Mucosa of descending colon (tissue), 3 donors: Measurements from ENCODE around the gene ATP13A4. TPM values are rescaled to one million over a fixed set of nuclear protein-coding genes. Genes with fewer than 3 reads are reported as not detected.

Experiments used
- ATAC-seq: fragments of 200-7000 bp; cut with Tn5 transposase; one replicate; pipeline ENCODE4 v1.9.1; 2020; ENCODE audit warnings: mild to moderate bottlenecking, moderate library complexity
- DNase-seq, 3 donors: peaks; one replicate each; pipeline ENCODE4 v3.0.0-alpha.2; 2020
- H3K36me3 ChIP-seq: fragments of 200-600 bp; one replicate; pipeline ENCODE4 v1.8.0; 2021; ENCODE audit warnings: low read depth, mild to moderate bottlenecking
- H3K4me1 ChIP-seq: fragments of 200-600 bp; one replicate; pipeline ENCODE4 v1.8.0; 2021; ENCODE audit warnings: low read depth, mild to moderate bottlenecking
- H3K4me3 ChIP-seq: fragments of 200-600 bp; one replicate; pipeline ENCODE4 v1.8.0; 2021; ENCODE audit warnings: mild to moderate bottlenecking
- H3K9me3 ChIP-seq: fragments of 200-600 bp; one replicate; pipeline ENCODE4 v1.8.0; 2021; ENCODE audit warnings: mild to moderate bottlenecking
- CTCF ChIP-seq: fragments of 200-600 bp; IDR thresholded peaks from one replicate; pipeline ENCODE4 v1.8.0; 2022; ENCODE audit warnings: antibody characterized with exemption, mild to moderate bottlenecking
- intact Hi-C, 2 donors: fragments of 100-400 bp; cut with DNase I in 1 of 2; cut with micrococcal nuclease in 1 of 2; formaldehyde crosslinking; loops; one replicate each; pipeline versions ENCODE4 v1.11.0 to v1.11.1; 2022; cut with DNase I, micrococcal nuclease
- total RNA-seq, 3 donors: library from RNA; stranded (reverse); fragmentation: NEBNext Ultra II Directional in 2 of 3; extraction: Animal tissue kit (Norgen Biotek cat#: 25700) in 2 of 3; gene quantifications; one replicate each; pipeline versions ENCODE4 v1.2.1 to v1.2.4, GENCODE V29; 2021 to 2023
- donor health status: DM: no; HTN: no; CAD: no; lungs with moderate emphysema.
- donor health status: DM: no; HTN: no; CAD: no.
- donor health status: DM: no; HTN: yes; CAD: no.

ATP13A4 gene
- total RNA-seq, 3 donors from 2014 or later = 7.3 to 33.6 (median 19.1) TPM

DNA sequence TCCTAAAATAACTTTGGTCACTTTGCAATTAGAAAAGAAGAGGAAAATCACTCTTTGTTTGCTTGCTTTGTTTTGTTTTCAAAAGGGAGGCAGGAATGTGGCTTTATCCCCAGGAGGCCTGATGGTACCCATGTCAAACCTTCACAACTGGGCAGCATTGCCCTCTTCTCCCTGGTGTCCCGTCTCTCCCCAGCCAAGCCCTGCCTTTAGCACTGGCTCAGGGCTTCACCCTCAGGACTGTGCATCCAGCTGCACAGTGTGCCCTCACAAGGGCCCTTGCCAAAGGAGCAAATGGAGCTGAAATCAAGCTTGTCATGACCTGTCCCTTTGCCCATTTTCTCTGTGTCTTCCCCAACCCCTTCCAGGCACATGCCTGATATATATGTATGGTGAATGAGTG is 147.0 kb downstream of the ATP13A4 start:
- Histone ChIP-seq H3K9me3 (no peaks in the 10 kb centered on the region), H3K4me3 (no peak overlapping the region), H3K36me3 (no peaks in the 10 kb centered on the region), H3K4me1 (no peaks in the 10 kb centered on the region)
- no peak for DNase-seq
- intact Hi-C loops = no loop called here
- ATAC-seq = no peak
- no peak for TF ChIP-seq CTCF

DNA sequence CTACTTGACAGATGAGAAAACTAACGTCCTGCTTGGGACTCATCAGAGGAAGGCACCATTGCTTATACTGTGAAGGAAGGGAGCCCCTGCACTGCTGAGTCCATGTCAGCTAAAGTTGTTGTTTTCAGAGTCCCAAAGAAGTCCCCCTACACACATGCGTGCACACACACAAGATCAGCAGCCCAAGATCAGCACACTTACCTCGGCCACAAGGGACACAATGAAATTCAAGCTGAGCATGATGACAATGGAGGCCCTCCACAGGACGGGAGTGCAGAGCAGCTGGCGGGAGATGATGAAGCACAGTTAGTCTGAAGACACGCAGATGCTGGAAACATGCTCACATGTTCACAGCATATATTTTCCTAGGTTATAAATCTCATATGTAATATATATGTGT is 147.6 kb downstream of the ATP13A4 start:
- no peak for ATAC-seq
- intact Hi-C loops = no loop called here
- Histone ChIP-seq H3K4me1 (no peaks in the 10 kb centered on the region), H3K9me3 (no peaks in the 10 kb centered on the region), H3K36me3 (no peaks in the 10 kb centered on the region), H3K4me3 (no peak overlapping the region)
- no peak for DNase-seq
- no peak for TF ChIP-seq CTCF

DNA sequence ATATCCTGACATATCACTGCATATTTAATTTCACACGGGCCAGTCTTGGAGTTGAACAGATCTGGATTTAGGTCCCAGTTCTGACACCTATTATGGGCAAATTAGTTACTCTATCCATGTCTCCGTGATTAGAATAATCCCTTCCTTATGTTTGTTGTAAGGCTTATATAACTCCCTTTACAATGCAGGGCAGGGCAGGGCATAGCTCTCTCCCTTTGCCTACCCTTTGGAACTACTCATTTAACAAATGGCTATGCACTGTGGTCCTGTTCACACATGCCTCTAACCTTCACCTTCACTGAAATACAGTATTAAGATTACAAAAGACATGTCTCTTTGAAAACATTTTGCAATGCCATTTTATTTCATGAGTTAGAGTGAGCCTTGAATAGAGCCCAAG is 151.4 kb downstream of the ATP13A4 start:
- no peak for ATAC-seq
- no peak for TF ChIP-seq CTCF
- intact Hi-C loops = no loop called here

DNA sequence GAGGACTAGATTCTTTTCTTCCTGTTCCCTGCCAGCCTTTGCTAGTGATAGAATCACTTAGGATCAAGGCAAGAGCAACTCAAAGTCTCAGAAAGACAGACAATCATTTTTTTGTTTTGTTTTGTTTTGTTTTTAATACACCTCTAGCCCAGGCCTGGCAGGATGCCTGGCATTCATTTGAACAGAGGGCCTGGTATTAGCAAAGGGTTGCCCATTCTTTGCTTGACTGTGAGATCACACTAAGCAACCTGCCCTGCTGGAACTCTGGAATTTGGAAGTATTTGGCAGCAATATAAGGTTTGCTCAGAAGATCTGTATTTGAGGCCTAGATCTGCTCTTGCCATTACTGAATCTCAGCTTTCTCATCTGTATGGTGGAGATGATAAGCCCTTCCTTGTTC is 154.4 kb downstream of the ATP13A4 start:
- Histone ChIP-seq H3K4me3 (no peak overlapping the region), H3K9me3 (no peaks in the 10 kb centered on the region), H3K36me3 (no peaks in the 10 kb centered on the region), H3K4me1 (no peaks in the 10 kb centered on the region)
- no peak for ATAC-seq
- DNase-seq = no peak
- no peak for TF ChIP-seq CTCF
- intact Hi-C loops = no loop called here

More for the DNA sequence above, 151.4 kb downstream of the ATP13A4 start:
- Histone ChIP-seq H3K36me3 (no peaks in the 10 kb centered on the region), H3K4me3 (no peak overlapping the region), H3K4me1 (no peaks in the 10 kb centered on the region), H3K9me3 (no peaks in the 10 kb centered on the region)
- no peak for DNase-seq

GRCh38 chr3:193396451-193397244 is 158.0 kb downstream of the ATP13A4 start:
- intact Hi-C loops = no loop called here
- ATAC-seq (no peak), DNase-seq (no peak)
- no peak for TF ChIP-seq CTCF
- Histone ChIP-seq H3K9me3 (no peaks in the 10 kb centered on the region), H3K36me3 (no peaks in the 10 kb centered on the region), H3K4me3 (no peak overlapping the region), H3K4me1 (no peaks in the 10 kb centered on the region)

DNA sequence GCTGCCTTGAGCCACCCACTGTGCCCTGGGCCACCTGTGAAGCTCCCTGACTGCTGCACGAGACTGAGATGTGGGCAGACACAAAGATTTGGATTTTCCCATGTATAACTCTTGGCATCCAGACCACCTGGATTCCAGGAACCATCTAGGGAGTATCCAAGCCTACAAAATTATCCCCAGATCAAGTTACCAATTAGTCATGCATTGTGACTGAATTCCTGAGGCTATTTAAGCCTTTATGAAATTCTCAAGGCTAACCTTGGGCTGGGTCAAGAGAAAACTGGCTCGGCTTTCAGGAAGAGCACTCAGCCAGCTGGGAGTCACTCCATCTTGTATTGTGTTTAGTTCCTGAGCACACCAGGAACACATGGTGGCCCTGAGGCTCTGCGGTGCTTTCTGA is 162.8 kb downstream of the ATP13A4 start:
- intact Hi-C loops = no loop called here

More for the DNA sequence above, 162.8 kb downstream of the ATP13A4 start:
- no peak for TF ChIP-seq CTCF
- no peaks in the 10 kb centered on the region for H3K9me3 ChIP-seq
- H3K36me3 ChIP-seq = no peaks in the 10 kb centered on the region
- H3K4me1 ChIP-seq = no peaks in the 10 kb centered on the region
- ATAC-seq (no peak), DNase-seq (no peak)
- H3K4me3 ChIP-seq = no peak overlapping the region
